ENCODE measurements around the gene MYMK.

MYMK gene

GRCh38 chr9:133494636-133495326 is 30.0 kb downstream of the MYMK start:
- Histone ChIP-seq H3K4me3 (no peak overlapping the region), H3K27ac (peak overlapping the region in 1 of 2 donors; percentile 20)
- no peak for DNase-seq (ENCODE audit: low spot score)
- TF ChIP-seq CTCF (IDR thresholded peaks at IDR 0.05) = no peak

GRCh38 chr9:133493845-133494540 is 30.8 kb downstream of the MYMK start:
- no peak overlapping the region for H3K4me3 ChIP-seq
- H3K27ac ChIP-seq = peak overlapping the region in 1 of 2 donors; percentile 20
- DNase-seq (ENCODE audit: low spot score) = no peak
- no peak for TF ChIP-seq CTCF (IDR thresholded peaks at IDR 0.05)

GRCh38 chr9:133493428-133493827 is 31.3 kb downstream of the MYMK start:
- H3K4me3 ChIP-seq = no peak overlapping the region
- no peak for TF ChIP-seq CTCF (IDR thresholded peaks at IDR 0.05)
- no peak for DNase-seq (ENCODE audit: low spot score)
- peak overlapping the region in 1 of 2 donors; percentile 75 for H3K27ac ChIP-seq

GRCh38 chr9:133492061-133493021 is 32.4 kb downstream of the MYMK start:
- no peak for DNase-seq (ENCODE audit: low spot score)
- Histone ChIP-seq H3K27ac (peak overlapping the region; percentile 52 to 75), H3K4me3 (no peak overlapping the region)
- TF ChIP-seq CTCF (IDR thresholded peaks at IDR 0.05) = no peak

- no peak for TF ChIP-seq CTCF (IDR thresholded peaks at IDR 0.05)
- DNase-seq (ENCODE audit: low spot score) = no peak
- peak overlapping the region; percentile 52 to 75 for H3K27ac ChIP-seq
- H3K4me3 ChIP-seq = no peak overlapping the region
These were observed 33.2 kb downstream of the MYMK start for GRCh38 chr9:133491656-133491925.

GRCh38 chr9:133490865-133491655 is 33.7 kb downstream of the MYMK start:
- peak overlapping the region in 1 of 2 donors; percentile 75 for H3K27ac ChIP-seq
- no peak overlapping the region for H3K4me3 ChIP-seq
- no peak for TF ChIP-seq CTCF (IDR thresholded peaks at IDR 0.05)
- no peak for DNase-seq (ENCODE audit: low spot score)

Measured in coronary artery (tissue), 2 donors.